SK-N-MC (cell line): ENCODE results near the gene MFAP3.

Experiments
- DNase-seq: peaks from one replicate; pipeline ENCODE4 v3.0.0-alpha.2; 2011; ENCODE audit warnings: low read depth, low spot score
- H3K27ac ChIP-seq: fragments of 200-600 bp; sonication (generic); 2 replicates; pipeline ENCODE4 v1.5.1; 2016; ENCODE audit warnings: mixed run types
- H3K36me3 ChIP-seq: fragments of 200-600 bp; sonication (generic); 2 replicates; pipeline ENCODE4 v1.6.1; 2017; ENCODE audit warnings: antibody characterized with exemption, low read length, mixed read lengths; ENCODE audit not compliant: insufficient read depth
- H3K4me3 ChIP-seq: fragments of 200-600 bp; sonication (generic); 2 replicates; pipeline ENCODE4 v1.5.1; 2016
- H3K9ac ChIP-seq: fragments of 200-600 bp; sonication (generic); 2 replicates; pipeline ENCODE4 v1.8.0; 2017; ENCODE audit warnings: mixed run types, mixed read lengths; ENCODE audit not compliant: insufficient read length
- H3K9me3 ChIP-seq: fragments of 200-600 bp; sonication (generic); 2 replicates; pipeline ENCODE4 v1.6.1; 2017; ENCODE audit warnings: low read depth, mild to moderate bottlenecking, antibody characterized with exemption, low read length, moderate library complexity, mixed read lengths
- EZH2 ChIP-seq: fragments of 200-600 bp; sonication (generic); IDR thresholded peaks from one replicate; pipeline ENCODE4 v1.6.1; 2017; ENCODE audit warnings: antibody characterized with exemption
- FOXP2 ChIP-seq: optimal IDR thresholded peaks from 2 replicates; pipeline ENCODE3; 2011; ENCODE audit warnings: mild to moderate bottlenecking, moderate library complexity; ENCODE audit not compliant: insufficient read depth; ENCODE audit errors: extremely low read length, control extremely low read depth
- POLR2AphosphoS5 ChIP-seq: IDR thresholded peaks from 2 replicates; pipeline ENCODE4 v1.6.1; 2012; ENCODE audit warnings: mild to moderate bottlenecking, low read depth, low read length, borderline replicate concordance

MFAP3 gene

DNA sequence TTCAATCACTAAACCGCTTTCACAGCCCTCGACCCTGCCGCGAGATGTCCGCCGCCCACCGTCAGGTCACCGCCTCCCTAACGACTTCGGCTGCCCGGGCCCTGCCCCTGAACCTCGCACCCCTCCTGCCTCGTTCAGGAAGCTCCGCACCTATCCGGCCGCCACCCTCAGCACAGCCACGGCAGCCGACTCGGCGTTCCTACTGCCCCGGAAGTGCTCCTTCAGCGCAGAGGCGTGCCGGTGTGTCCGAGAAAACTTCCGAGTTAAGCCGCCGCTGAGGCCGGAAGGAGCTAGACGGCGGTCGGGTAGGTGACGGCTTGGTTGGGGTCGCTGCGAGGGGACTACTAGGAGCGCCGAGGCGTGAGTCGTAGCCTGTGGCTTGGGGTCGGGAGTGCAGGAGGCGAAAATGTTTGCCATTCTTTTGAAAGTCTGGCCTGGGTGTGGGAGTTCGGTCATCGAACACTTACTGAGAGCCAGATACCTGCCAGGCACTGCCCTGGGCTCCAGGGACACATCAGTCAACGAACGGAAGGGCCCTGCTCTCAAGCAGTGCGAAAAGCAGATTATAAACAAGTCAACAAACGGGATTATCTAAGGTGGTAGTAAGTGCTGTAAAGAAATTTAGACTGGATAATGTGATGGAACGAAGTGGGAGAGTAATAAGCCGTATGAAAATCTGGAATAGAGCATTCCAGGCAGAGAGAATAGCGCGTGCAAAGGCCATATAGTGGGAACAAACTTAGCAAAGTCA is at the start of gene MFAP3, which contains the start of gene FAM114A2:
MFAP3 (plus strand) TSS at position 261 of the 751 bp plus-strand sequence. CDS start 10,756 bp downstream, outside the sequence.
FAM114A2 (minus strand) TSS at position 204 of the 751 bp plus-strand sequence. CDS start 3,957 bp downstream, outside the sequence.
- Histone ChIP-seq H3K9ac (peak within 1 kb of the TSS; percentile 85), H3K36me3 (no peaks in the 10 kb centered on the region), H3K4me3 (peak within 1 kb of the TSS; percentile 96), H3K27ac (no peak within 1 kb of the TSS), H3K9me3 (no peaks in the 10 kb centered on the region)
- peak; percentile 22 for DNase-seq
- TF ChIP-seq FOXP2: no peak
- TF ChIP-seq EZH2: no peak
- peak; percentile 98 for TF ChIP-seq POLR2AphosphoS5

DNA sequence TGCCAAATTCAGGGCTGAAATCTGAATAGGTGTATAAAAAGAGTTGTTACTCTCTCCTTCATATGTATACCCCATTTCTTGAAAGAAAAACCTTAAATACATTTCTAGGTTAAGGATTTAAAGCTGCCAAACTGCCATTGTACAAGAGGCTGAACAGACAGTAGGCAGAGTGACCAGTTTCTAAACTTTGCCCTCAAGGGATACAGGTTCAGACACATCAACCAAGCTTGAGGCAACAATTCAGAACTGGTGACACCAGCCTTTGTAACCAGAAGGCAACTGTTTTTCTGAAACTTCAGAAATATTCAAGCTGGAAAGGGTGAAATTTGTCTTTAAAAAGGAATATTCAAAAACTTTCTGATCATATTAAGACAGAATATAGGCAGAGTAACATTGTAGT is 47.6 kb upstream of the MFAP3 start:
- Histone ChIP-seq H3K27ac (no peak overlapping the region), H3K36me3 (no peaks in the 10 kb centered on the region), H3K9ac (no peak overlapping the region), H3K9me3 (no peaks in the 10 kb centered on the region), H3K4me3 (no peak overlapping the region)
- TF ChIP-seq EZH2 (no peak), POLR2AphosphoS5 (no peak), FOXP2 (no peak)
- DNase-seq: no peak

DNA sequence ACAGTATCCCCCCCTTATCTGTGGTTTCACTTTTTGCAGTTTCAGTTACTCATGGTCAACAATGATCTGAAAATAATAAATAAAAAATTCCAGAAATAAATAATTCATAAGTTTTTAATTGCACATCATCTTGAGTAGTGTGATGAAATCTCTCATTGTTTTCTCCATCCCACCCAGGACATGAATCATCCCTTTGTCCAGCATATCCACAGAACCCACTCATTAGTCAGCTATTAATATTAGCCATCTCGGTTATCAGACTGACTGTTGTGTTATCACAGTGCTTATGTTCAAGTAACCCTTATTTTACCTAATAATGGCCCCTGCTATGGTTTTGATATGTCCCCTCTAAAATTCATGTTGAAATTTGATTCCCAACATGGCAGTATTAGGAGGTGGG is 40.8 kb upstream of the MFAP3 start:
- no peak overlapping the region for H3K9ac ChIP-seq
- H3K9me3 ChIP-seq: no peaks in the 10 kb centered on the region
- H3K27ac ChIP-seq: no peak overlapping the region
- TF ChIP-seq POLR2AphosphoS5 (no peak), FOXP2 (no peak), EZH2 (no peak)
- DNase-seq: no peak
- H3K4me3 ChIP-seq: no peak overlapping the region
- peaks cover 14% of the 10 kb centered on the region; the same call in 1 of the 2 replicates for H3K36me3 ChIP-seq

DNA sequence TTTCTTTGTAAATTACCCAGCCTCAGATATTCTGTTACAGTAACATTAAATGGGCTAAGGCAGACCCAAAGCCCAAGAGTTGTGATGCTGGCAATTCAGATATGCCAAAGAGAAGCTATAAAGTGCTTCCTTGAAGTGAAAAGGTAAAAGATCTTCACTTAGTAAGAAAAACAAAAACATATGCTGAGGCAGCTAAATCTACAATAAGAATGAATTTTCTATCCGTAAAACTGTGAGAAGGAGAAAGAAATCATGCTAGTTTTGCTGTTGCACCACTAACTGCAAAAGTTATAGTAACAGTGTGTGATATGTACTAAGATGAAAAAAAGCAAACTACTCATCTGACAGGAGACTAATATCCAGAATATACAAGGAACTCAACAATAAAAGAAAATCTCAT is 40.0 kb upstream of the MFAP3 start:
- Histone ChIP-seq H3K36me3 (peaks cover 14% of the 10 kb centered on the region; the same call in 1 of the 2 replicates), H3K27ac (no peak overlapping the region), H3K9me3 (no peaks in the 10 kb centered on the region), H3K9ac (no peak overlapping the region), H3K4me3 (no peak overlapping the region)
- no peak for TF ChIP-seq EZH2
- no peak for TF ChIP-seq FOXP2
- TF ChIP-seq POLR2AphosphoS5: no peak
- DNase-seq: no peak

DNA sequence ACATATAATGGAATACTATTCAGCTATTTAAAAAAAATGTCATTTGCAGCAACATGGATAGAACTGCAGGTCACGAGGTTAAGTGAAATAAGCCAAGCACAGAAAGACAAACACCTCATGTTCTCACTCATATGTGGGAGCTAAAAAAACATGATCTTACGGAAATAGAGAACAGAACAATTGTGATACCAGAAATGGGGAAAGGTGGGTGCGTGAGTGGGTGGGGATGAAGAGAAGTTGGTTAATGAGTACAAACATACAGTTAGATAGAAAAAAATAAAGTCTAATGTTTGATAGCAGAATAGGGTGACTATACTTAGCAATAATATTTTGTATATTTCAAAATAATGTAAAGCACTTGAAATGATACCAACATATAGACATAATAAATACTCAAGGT is 38.8 kb upstream of the MFAP3 start:
- H3K27ac ChIP-seq: no peak overlapping the region
- TF ChIP-seq FOXP2 (no peak), EZH2 (no peak), POLR2AphosphoS5 (no peak)
- H3K9me3 ChIP-seq: no peaks in the 10 kb centered on the region
- no peak overlapping the region for H3K4me3 ChIP-seq
- H3K9ac ChIP-seq: no peak overlapping the region
- peaks cover 14% of the 10 kb centered on the region; the same call in 1 of the 2 replicates for H3K36me3 ChIP-seq
- DNase-seq: no peak

DNA sequence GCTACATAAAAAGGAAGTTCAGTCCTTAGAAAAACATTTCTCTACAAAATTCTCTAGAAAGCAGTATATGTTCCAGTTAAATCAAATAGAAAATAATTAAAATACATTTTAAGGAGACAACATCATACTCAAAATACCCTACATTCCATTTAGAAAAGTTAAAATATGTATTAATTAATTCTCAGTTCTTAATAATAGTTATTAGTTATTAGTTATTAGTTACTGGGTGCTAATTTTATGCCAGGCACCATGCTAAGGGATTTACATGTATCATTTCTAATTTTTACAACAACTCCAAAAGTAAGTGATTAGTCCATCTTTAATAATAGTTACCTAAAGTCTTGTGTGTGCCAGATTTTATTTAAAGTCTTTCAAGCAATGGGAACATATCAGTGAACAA is 38.1 kb upstream of the MFAP3 start:
- Histone ChIP-seq H3K9ac (no peak overlapping the region), H3K36me3 (peaks cover 14% of the 10 kb centered on the region; the same call in 1 of the 2 replicates), H3K9me3 (no peaks in the 10 kb centered on the region), H3K27ac (no peak overlapping the region), H3K4me3 (no peak overlapping the region)
- no peak for TF ChIP-seq EZH2
- no peak for DNase-seq

DNA sequence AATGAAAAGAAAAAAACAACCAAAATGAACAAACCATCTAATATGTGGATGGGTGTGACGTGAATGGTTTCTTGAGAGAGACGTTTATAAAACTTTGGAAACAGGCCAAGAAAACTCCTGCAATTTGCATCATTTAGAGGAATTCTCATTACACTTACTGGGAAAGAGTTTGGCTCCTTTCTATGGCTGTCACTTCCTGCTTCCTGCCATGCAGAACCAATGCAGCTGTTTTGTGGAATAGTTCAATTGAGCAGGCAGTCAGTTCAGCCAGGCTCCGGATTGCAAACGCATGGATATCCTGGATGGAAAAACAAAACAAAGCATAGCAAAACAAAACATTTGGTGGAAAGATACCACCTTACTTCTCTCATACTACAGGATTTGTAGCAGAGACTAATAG is 36.7 kb upstream of the MFAP3 start:
- no peaks in the 10 kb centered on the region for H3K9me3 ChIP-seq
- H3K36me3 ChIP-seq: peaks cover 13% of the 10 kb centered on the region; the same call in 1 of the 2 replicates
- 0 out of 2 replicates have a peak overlapping the region, but pooled peaks have one; percentile 55 for H3K27ac ChIP-seq
- TF ChIP-seq POLR2AphosphoS5 (no peak), EZH2 (no peak)
- no peak overlapping the region for H3K4me3 ChIP-seq
- peak; percentile 47 for DNase-seq
- H3K9ac ChIP-seq: no peak overlapping the region

DNA sequence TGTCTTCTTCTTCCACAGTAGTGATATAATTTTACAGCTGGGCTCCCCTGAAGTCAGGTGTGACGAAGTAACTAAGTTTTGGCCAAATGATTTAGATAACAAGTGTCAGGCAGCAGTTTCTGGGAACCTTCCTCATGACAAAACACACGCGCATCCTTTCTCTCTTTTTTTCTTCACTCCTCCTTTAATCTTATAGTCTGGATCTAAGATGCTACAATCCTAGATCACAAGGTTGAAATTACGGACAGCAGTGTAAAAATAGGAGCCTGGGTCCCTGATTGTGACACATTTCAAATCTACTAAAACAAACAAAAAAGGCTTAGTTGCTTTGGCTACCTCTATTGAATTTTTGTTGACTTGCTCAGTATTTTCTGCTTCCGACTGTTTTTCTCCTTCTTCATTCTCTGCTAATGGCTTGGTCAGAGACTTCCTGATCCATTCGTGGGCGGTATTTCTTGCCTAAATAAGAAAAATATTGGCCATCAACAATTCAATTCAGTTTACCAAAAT is 36.2 kb upstream of the MFAP3 start:
- peaks cover 8% of the 10 kb centered on the region; the same call in 1 of the 2 replicates for H3K36me3 ChIP-seq
- H3K9me3 ChIP-seq: no peaks in the 10 kb centered on the region
- H3K4me3 ChIP-seq: no peak overlapping the region
- no peak for DNase-seq
- no peak for TF ChIP-seq POLR2AphosphoS5
- TF ChIP-seq FOXP2: no peak
- no peak for TF ChIP-seq EZH2
- H3K27ac ChIP-seq: 0 out of 2 replicates have a peak overlapping the region, but pooled peaks have one; percentile 55
- H3K9ac ChIP-seq: no peak overlapping the region
